ENCODE measurements around the gene RNGTT.
"Not testable (repeated sequence)": the region's sequence is repeated elsewhere in the genome, so short reads cannot be mapped to it uniquely, and the experiment has no call there.

Gene RNGTT

GRCh38 chr6:88858455-88858854 lies 105.0 kb downstream of the RNGTT start:
- DNase-seq, result no peak

DNA sequence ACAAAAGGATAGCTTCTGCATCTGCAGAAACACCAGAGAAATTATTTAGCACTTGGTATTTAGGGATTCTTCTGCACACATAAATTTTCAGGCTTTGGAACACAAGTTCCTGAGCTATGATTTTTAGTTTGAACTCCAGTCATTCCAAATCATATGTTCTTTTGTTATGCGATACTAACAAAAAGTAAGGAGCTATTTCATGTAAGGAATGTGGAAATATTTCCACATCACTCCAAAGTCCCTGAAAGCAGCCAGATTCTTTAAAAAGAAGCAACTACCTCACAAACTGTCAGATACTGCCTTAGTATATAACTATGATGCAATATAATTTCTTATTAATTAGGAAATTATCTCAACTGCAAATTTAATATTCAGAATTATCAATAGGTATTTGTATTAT lies 106.9 kb downstream of the RNGTT start:
- no peak for DNase-seq

DNA sequence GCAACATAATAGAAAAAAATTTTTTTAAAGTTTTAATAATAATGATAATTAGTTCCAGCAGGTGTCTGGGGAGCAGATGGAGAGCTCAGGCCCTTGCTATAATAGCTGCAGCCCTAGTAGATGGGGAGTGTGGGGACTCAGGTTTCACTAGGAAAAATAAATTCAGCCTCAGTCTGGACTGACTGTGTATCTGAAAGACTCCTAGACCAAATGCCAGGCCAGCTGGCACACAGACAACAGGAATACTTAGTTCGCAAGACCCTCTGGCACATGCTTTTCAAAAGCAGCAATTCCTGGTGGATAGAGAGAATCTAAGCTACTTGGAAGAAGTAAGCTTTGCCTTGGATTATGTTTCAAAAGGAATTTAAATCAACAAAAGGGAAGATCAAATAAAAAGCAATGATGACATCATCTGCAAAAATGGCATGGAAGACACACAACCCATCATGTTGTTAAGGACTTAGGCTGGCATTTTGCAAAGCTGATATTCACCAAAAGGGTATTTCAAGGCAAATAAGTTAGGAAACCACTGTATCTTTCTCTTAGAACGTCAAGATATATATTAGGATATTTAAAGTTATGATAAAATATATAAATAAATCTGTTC lies 107.8 kb downstream of the RNGTT start:
- peak; percentile 69 for DNase-seq

DNA sequence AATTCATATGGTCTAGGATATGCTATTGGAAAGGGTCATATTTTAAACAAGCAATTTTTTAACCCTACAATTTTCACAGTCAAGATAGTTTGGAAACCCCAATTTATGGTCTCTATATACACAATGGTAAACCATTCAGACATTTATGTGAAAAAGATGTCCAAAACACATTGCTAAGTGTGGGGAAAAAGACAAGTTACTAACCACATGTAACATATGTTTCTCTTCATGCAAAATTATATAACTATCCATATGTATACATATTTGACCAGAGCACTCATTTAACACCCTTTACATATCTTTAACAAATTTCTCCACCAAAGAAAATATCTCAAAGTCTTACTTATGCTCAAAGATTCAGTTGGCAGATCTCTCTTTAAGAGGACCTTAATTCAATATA lies 110.6 kb downstream of the RNGTT start:
- no peak for DNase-seq

GRCh38 chr6:88852000-88852399 lies 111.4 kb downstream of the RNGTT start:
- DNase-seq, result no peak

DNA sequence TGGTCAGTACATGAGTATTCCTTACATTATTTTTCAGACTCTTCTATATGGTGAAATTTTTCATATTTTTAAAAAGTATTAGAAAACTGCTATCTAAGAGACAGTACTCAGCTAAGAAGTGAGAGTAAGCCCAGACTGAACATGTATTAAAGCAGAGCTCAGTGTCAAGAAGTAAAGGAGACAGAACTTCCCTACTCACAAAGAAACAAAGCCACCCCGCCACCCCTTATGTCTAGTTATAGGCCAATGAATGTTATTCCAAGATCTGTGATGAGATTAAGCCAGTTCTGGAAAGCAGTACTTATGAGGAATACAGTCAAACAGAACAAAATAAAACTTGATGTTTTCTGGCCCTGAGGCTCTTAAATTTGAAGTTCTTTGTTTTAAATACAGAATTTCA lies 114.5 kb downstream of the RNGTT start:
- no peak for DNase-seq

DNA sequence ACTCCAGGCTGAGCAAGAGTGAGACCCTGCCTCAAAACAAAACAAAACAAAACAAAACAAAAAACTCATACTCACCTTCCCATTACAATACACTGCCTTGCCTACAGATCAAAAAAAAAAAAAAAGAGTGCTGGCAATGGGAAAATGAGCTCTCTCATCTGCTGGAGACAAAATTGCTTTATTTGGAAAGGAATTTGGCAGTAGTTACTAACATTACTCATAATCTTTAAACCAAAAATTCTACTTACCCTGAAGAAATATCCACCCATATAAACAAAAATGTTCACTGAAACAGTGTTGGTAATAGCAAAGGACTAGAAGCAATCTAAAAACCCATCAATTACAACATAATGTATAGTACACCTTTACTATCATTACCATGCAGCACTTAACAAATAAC lies 120.4 kb downstream of the RNGTT start:
- no peak for DNase-seq

DNA sequence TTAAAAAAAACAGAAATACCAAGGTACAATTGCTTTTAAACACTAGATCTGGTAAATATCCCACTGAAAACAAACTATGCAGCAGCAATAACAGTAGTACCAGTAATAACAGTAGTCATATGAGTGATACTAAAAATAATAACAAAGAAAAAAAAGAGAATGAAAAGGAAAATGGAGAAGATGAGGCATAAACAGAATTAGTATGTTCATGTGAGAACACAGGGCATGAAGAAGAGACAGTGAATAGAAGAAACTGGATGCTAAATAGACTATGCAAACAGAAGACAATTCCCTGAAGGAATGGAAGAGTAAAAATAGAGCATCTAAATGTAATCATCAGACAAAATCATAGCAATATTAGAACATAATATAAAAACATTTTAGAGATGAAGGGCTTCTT lies 121.1 kb downstream of the RNGTT start:
- DNase-seq, result no peak

- DNase-seq, result peak; percentile 59
These were observed 122.5 kb downstream of the RNGTT start for GRCh38 chr6:88840796-88841539.

GRCh38 chr6:88840289-88840688 lies 123.1 kb downstream of the RNGTT start:
- DNase-seq, result no peak

GRCh38 chr6:88839280-88839679 lies 124.1 kb downstream of the RNGTT start:
- no peak for DNase-seq

GRCh38 chr6:88835210-88835609 lies 128.2 kb downstream of the RNGTT start:
- no peak for DNase-seq

GRCh38 chr6:88833071-88833470 lies 130.3 kb downstream of the RNGTT start:
- DNase-seq, result not testable (repeated sequence)

DNA sequence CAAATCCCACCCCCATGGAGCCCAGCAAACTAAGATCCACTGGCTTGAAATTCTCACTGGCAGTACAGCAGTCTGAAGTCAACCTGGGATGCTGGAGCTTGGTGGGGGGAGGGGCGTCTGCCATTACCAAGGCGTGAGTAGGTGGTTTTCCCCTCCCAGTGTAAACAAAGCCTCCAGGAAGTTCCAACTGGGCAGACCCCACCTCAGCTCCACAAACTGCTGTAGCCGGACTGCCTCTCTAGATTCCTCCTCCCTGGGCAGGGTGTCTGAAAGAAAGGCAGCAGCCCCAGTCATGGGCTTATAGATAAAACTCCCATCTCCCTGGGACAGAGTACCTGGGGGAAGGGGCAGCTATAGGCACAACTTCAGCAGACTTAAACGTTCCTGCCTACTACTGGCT lies 135.8 kb downstream of the RNGTT start:
- DNase-seq, result not testable (repeated sequence)

DNA sequence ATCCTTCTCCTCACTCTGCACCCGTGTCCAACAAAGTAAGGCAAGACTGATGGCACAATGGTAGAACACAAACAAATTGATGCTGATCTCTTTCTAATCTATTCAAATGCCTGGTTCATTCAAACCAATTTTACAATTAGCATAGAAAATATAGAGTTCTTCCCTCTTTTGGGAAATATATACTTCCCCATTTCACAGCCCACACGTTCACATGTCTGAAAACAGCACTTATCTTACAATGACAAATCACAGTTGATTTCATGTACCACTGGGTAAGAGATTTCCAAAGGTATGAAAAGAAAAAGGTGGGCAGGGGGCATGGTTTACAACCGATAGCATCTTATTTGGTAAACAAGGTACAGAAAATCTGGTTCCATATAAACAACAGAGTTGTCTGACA lies 137.6 kb downstream of the RNGTT start:
- DNase-seq, result no peak

GRCh38 chr6:88823998-88824397 lies 139.4 kb downstream of the RNGTT start:
- peak; percentile 60 for DNase-seq

GRCh38 chr6:88815491-88815890 lies 147.9 kb downstream of the RNGTT start:
- no peak for DNase-seq

DNA sequence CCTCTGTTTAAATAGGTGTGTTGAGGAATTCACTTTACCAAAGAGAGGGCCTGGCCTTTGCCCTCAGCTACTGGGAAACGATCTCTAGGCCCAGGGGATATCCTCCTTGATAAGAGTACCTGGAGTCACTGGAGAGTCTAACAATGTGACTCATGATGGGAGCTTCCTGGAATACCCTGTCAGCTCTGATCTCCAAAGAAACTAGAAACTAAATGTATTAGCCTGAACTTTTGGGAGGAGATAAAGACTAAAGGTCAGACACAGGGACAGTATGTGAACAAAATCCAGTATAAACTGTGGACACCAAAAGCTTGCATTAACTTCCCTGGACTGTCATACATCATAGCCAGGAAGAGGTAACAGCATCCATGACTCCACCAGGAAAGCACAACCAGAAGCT lies 148.5 kb downstream of the RNGTT start:
- peak; percentile 1 for DNase-seq

DNA sequence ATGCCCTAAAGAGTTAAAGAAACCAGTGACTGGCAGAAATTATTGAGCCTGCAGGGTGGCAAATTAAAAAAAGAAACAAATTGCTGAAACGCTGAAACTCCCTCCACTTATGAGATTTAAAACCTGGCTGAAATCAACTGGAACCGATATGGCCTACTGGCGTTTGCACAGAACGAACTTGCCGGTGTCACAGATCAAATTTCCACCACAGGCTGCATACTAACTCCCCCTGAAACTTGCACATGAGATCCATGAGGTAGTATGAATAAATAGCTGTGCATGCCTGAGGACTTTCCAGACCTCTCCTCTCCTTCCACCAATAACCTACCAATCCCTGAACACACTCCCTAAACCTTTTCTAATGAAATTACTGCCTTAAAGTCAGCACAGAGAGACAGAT lies 150.4 kb downstream of the RNGTT start:
- peak; percentile 6 for DNase-seq

GRCh38 chr6:88810701-88811100 lies 152.7 kb downstream of the RNGTT start:
- no peak for DNase-seq

DNA sequence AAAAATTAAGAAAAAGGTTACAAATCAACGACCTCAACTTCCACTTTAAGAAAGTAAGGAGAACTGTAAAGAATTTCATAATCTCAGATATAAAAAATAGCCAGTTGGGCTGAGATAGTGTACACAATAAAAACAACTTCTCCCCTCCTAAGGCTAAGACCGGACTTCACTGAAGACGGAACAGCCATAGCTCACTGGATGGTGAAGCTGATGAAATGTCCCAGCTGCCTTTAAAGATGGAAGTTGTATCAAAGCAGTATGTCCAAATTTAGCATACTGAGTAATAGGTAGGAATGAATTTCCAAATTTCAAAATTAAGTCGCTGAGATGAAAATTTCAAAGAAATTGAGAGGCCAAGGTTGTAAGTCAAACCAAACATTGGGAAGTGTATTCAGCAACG lies 153.3 kb downstream of the RNGTT start:
- DNase-seq, result no peak

- DNase-seq, result no peak
These were observed 155.0 kb downstream of the RNGTT start for GRCh38 chr6:88808381-88808780.

DNA sequence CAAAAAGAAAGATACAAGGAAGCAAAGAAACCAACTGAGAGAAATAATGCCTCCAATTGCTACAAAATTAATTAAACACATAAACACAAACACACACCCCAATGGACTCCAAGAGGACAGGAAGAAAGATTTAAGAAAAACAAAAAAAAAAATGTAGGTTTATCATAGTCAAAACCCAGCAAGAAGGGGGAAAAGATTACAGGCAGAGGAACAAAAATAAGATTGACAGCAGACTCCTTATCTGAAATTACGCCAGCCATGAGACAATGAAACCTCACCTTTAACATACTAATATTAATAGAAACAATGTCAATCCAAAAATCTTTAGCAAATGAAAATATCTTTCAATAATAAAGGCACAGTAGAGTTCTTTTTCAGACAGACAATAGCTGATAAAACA lies 155.8 kb downstream of the RNGTT start:
- DNase-seq, result no peak

- DNase-seq, result no peak
These were observed 156.7 kb downstream of the RNGTT start for GRCh38 chr6:88806728-88807127.

- DNase-seq, result no peak
These were observed 158.7 kb downstream of the RNGTT start for GRCh38 chr6:88804701-88805100.

Measured in DMS53 (cell line).